Activated CD4-positive, alpha-beta T cell treated with anti-CD3 and anti-CD28 coated beads for 24 hours (primary cell): ENCODE data around the gene MAN1C1.

Source experiments
- DNase-seq, 2 donors: peaks; one replicate each; pipeline ENCODE4 v3.0.0-alpha.2; 2020; ENCODE audit warnings: low read depth in 2 of 2

Gene MAN1C1

DNA sequence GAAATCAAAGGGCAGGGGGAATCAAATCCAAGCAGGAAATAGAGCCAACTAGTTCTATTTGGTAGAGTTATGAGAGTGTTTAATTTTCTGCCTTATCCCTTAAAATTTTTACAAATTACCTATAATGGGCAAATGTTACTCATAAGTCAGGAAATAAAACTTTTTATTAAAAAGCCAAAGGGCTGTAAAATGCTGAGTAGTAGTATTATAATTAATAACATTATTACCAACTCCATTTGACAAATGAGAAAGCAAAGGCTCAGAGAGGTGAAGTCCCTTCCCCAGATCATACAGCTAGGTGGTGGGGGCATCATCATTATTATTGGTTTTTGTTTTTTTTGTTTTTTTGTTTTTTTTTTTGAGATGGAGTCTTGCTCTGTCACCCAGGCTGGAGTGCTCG, 186.8 kb downstream of the MAN1C1 start:
- no peak for DNase-seq

DNA sequence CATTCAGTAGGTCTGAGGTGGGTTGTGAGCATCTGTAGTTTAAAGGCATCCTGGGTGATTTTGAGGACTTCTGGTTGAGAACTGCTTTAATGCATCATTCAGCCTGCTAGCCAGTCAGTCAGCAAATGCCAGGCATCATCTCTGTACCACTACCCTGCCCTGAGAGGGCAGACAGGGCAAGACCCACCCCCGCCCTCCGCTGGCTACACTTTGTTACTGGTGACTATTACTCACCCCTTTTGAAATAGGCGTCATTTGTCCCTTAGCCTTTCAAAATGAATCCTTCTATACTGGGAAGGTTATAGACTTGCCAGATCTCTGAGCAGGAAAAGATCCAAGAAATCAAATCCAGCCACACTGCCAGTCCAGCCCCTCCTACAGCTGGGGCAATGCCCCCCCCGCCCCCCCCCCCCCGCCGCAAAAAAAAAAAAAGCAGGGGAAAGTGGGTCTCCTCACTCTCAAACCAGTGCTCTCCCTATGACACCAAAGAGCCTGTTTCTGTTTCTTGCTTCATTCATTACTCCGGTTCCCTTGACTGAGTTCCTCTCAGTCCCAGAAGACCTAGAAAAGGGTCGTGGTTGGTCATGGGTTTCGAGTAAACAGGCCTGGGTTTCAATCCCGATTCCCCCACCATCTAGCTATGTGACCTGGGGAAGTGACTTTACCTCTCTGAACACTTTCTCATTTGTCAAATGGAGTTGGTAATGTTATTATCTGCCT, 187.8 kb downstream of the MAN1C1 start:
- no peak for DNase-seq

DNA sequence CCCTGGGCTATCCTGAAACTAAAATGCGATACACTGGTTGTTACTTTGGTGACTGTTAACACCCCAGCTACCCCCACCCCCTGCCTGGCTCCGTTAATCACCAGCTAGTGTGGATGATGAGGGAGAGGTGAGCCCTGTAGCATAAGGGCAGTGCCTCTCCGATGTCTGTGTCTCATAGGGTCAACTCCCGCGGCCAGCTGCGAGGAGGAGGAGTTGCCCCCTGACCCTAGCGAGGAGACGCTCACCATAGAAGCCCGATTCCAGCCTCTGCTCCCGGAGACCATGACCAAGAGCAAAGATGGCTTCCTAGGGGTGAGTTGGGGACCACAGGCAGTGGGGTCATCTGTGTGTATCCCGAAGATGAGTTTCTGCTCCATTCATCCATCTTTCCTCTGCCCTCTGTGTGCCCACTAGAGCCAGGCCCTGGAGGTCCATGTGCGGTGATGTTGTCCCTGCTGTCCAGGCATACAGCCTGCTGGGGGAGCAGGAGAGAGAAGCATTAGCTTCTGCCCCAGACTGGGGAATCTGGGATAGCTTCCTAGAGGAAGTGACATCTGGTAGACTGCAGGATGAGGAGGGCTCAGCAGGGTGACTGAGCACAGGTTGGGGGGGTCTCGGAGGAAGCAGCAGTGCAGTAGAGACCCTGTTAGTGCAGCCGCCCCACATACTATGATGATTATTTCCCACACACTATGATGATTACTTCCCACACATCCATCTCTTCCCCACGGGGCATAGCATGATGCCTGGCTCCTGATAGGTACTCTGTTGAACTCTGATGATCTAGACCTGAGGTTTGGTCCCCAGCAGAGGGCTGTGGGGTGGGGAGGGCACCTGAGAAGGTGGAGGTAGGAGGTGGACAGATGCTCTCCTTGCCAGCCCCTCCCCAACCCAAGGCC, 188.6 kb downstream of the MAN1C1 start:
- DNase-seq, result no peak

DNA sequence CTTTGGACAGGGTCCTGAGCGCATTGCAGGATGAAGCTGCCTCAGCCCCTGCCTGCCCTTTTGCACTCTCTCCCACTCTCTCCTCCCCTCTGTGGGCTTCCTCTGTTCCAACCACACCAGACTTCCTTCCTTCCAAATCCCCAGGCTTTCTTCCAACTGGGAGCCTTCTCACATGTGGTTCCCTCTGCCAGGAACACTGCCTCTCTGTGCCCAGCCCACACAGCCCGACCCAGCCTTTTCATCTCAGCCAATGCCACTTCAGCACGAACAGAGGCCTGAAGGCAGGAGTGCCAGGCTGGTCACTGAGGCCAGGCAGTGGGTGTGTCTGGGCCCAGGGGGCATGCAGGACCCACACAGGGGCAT, 189.3 kb downstream of the MAN1C1 start:
- DNase-seq, result no peak

DNA sequence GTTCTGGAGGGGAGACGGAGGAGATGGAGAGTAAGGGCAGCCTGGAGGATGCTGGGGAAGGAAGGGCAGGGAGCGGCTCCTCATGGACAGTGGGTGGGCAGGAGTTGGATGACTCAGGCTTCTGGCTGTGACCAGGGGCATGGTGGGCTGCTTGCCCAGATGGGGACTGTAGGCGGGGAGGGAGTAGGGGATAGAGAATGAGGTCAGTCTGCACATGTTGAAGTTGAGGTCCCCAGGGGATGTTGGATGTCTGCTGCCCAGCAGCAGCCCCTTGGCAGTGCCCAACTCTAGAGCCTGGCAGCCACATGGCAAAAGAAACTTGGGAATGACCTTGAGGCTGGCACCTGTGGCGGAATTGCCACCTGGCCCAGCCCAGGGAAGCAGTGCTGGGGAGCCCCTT, 189.8 kb downstream of the MAN1C1 start:
- DNase-seq, result no peak

DNA sequence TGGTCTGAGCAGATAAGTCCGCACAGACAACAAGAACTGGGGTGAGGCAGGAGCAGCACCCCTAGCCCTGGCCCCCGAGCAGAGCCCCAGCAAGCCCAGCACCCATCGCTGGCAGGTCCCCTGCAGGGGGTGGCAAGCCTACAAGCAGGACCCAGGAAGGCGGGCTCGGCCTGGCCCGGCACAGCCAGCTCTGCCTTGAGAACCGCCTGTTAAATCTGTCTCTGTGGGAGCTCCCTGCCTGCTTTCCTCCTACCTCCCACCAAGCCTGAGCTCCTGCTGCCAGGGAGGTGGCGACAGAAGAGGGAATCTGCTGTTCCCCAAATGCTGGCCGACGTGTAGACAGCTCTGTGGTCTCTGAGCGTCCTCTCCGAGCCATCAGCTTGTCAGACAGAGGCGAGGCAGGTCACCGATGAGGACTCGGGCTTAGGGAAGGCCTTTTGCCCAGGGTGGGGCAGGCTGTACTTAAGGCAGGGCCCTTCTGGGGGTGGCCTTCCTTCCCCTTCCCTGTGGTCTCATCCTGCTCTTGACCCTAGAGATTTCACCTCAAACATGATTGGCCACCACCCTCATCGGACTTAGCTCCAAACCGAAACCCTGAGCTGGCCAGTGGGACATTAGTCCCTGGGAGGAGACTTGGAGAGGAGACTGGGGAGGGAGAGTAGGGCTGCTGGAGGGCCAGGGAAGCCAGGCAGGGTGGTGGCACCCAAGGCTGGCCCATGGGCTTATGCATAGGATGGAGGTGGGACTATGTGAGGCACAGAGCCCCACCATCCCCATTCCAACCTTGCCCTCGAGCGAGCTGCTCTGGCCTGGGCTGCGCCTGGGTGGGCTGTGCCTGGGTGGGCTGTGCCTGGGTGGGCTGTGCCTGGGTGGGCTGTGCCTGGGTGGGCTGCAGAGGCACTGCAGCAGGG, 191.1 kb downstream of the MAN1C1 start:
- DNase-seq, result no peak

DNA sequence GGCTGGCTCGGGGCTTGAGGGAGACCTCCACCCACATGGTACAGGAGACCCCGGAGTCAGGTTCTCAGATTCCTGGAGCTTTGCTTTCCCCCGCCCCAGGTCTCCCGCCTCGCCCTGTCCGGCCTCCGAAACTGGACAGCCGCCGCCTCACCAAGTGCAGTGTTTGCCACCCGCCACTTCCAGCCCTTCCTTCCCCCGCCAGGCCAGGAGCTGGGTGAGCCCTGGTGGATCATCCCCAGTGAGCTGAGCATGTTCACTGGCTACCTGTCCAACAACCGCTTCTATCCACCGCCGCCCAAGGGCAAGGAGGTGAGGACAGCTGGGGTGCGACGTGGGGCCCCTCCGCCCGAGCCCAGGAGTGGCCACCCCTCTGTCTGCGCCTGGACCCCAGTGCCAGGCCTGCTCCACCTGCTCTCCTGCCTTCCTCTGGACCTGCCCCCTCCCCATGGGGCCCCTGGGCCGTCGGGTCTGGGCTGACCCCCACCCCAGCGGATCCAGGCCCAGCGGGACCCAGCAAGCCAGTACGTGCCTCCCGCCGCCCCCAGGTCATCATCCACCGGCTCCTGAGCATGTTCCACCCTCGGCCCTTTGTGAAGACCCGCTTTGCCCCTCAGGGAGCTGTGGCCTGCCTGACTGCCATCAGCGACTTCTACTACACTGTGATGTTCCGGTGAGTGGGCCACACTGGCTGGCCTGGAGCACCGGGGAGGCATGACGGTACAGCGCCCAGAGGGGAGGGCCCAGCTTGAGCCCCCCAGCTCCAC, 192.1 kb downstream of the MAN1C1 start:
- DNase-seq, result no peak

DNA sequence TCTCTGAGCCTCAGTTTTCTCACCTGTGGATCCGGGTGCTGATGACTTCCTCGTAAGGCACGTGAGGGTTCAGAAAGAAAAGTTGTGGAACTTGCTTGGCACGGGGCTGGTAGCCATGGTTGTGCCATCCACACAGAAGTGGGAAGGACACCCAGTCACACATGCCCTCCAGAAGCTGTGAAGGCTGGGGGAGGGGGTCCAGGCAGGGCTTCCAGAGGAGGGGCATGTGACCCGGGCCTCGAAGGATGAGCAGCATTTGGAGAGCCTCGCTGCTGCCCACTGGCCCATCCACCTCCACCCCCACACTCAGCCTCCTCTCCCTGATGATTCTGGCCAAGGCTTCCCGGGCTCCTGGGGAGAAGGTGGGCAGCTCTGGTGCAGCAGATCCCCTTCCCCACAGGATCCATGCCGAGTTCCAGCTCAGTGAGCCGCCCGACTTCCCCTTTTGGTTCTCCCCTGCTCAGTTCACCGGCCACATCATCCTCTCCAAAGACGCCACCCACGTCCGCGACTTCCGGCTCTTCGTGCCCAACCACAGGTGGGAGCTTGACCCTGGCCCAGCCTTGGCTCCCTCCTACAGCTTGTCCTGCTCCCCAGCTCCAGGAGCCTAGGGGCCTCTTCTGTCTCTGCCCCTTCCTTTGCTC, 192.8 kb downstream of the MAN1C1 start:
- DNase-seq, result no peak

DNA sequence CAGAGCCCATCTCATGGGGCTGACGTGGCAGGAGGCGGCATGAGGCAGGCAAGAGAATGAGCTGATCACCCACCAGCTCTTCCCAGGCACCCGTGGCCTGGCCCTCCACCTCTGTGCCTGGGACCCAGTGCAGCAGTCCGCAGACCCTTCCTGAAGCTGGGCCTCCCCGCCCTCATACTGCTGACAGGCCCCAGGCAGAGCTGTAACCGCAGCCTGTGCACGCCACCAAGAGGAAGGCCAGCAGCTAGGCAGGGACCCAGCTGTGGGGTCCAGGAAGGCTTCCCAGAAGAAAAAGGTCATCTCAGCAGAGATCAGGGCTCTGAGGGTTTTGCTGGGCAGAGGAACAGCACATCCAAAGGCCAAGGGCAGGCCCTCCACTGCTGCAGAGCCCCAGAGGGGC, 193.3 kb downstream of the MAN1C1 start:
- no peak for DNase-seq

DNA sequence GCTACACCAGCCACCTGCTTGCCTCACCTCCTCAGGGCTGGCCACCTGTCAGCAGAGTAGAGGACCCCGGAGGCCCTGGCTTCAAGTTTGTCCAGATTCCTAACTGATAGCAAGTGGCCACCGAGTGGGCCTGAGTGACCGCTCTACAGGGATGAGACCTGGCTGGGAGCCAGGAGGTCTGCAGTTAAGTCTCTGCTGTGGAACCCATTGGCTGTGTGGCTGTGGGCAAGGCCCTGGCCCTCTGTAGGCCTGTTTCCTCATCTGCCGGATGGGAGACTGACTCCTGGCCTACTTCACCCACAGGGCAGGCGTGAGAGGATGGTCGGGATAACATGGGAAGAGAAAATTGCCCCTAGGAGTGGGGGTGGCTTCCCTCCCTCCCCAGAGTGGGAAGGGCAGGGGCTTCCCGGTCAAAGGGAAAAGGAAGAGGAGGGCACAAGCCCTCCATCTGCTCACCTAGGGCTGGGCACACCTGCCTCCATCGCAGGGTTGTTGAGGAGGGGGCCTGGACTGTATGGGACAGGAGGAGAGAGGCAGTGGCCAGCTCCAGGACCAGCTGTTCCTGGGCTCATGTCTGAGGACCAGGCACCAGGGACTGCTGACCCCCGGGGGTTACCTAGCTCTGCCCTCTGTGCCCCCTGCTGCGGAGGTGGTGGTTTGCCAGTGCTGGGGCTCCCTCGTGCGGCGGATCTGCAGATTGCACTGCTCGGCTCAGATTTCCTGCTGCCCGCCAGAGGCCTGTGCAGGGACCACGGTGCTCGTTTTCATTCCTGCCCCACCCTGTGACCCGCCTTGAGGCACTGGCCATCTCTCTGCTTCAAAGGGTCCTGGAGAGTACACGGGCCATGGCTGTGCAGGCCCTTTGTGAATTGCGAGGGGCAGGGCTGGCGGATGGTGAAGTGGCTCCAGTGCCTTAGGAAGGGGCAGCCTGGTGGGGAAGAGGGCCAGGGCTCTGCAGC, 194.0 kb downstream of the MAN1C1 start:
- peak; percentile 76 to 82 for DNase-seq

DNA sequence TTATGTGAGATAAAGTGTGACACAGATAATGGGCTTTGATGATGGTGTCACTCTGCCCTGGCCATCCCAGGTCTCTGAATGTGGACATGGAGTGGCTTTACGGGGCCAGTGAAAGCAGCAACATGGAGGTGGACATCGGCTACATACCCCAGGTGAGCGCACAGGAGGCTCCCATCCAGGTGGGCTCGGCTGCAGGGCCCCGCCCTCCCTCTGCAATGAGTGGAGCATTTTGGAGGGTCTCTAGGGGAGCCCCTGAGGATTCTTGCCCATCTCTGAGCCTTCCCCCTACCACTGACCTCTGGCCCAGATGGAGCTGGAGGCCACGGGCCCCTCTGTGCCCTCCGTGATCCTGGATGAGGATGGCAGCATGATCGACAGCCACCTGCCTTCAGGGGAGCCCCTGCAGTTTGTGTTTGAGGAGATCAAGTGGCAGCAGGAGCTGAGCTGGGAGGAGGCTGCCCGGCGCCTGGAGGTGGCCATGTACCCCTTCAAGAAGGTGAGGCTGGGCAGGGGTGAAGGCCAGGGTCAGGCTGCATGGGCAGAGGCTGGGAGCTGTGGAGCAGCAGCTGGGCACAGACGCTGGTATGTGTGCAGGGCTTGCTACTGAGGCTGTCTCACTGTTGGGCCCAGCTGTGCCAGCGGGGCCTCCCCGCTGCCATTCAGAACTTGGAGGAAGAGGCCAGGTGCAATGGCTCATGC, 194.9 kb downstream of the MAN1C1 start:
- DNase-seq, result no peak

DNA sequence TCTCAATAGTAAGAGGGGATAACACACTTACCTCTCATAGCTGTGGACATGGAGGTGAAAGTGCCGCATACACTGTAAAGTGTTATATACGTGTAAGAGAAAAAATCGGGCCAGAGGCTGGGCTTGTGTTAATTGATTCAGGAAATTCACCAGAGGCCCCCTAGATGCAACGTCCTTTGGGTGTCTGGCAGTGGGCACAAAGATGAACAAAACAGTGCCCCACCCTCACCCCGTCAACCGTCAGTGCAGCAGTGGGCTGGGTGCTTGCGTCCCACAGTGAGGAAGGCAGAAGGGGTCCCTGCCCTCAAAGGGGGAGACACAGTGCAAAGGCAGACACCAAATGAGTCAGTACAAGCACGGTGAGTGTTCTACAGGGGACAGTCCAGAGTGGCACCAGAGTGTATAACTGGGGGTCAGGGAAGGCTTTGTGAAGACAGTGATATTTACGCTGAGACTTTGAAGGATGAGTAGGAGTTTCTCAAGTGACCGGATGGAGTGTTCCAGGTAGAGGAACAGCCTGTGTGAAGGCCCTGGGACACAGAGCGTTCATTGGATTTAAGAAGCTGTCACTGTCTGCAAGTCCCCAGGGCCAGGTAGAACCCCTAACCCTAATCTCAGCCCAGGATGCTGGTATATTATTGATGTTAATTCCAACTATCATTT, 196.6 kb downstream of the MAN1C1 start:
- DNase-seq, result no peak

DNA sequence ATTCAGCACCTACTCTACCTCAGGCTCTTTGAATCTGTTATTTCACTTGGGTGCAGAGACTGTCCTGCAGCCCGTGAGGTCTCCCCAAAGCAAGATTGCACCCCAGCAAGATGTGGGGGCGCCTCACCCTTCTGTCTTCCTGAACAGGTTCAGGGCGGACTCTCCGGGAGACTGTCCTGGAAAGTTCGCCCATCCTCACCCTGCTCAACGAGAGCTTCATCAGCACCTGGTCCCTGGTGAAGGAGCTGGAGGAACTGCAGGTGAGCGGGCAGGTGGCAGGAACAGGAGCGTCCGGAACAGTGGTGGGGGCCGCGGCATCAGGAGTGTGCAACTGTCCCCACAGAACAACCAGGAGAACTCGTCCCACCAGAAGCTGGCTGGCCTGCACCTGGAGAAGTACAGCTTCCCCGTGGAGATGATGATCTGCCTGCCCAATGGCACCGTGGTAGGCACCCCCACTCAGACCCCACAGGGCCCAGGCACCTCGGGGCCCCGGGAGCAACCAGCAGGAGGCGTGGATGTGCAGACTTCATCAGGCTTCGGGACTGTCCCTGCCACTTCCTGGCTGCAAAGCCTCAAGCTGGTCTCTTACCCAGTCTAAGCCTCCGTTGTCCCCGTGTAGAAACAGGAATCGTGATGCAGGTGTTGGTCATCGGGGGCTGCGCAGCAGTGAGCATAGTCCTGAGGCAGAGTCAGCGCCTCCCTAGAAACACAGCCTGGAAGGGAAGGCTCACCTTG, 197.3 kb downstream of the MAN1C1 start:
- DNase-seq, result no peak

DNA sequence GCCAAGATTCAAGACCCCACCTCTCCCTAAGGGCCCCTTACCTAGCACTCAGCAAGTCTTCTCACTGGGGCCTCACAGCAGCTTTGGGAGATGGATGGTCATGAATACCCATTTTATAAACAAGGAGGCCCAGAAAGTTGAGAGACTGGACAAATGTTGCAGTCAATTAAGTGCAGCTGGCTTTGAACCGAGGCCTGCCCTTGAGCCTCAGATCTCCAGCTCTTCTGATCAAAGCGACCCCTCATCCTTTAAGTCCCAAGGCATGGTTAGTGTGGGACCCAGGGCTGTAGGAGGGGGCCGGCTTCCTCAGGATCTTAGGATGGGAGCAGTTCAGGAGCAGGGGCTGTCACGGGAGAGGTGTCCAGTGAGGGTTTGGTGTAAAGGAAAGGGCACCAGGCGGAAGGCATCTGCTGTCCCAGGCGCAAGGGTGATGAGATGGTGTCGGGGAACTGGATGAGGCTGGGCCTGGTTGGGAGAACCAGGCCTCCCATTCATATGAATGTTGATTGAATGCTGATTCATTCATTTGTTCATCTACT, 198.0 kb downstream of the MAN1C1 start:
- DNase-seq, result no peak

DNA sequence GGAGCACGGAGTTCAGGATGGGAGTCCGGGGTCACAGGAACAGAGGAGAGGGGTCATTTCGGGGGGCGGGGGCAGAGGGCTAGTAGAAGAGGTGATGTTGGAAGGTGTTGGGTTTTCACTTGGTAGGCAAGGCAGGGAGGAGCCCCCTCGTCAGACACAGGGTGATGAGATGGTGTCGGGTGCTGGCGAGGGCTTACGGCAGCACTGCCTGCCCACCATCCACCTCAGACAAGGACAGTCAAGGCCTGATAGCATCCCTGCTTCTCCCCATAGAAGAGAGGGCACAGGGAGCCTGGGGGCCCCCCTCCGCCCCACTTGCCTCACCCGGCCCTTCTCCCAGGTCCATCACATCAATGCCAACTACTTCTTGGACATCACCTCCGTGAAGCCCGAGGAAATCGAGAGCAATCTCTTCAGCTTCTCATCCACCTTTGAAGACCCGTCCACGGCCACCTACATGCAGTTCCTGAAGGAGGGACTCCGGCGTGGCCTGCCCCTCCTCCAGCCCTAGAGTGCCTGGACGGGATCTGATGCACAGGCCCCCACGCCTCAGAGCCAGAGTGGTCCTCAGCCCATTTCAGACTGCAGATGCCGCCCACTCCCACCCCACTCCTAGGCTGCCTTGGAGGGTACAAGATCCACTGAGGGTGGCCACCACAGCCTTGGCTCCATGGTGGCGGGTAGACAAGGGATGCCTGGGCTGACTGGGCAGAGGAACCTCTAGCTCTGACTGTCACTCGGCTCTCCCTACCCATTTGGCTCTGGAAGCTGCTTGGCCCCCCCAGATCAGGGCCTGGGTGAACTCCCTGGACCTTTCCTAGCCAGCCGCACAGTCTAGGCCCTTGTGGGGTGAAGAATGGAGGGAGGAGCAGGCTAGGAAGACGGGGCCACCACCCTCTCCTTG, 198.9 kb downstream of the MAN1C1 start:
- DNase-seq, result no peak

DNA sequence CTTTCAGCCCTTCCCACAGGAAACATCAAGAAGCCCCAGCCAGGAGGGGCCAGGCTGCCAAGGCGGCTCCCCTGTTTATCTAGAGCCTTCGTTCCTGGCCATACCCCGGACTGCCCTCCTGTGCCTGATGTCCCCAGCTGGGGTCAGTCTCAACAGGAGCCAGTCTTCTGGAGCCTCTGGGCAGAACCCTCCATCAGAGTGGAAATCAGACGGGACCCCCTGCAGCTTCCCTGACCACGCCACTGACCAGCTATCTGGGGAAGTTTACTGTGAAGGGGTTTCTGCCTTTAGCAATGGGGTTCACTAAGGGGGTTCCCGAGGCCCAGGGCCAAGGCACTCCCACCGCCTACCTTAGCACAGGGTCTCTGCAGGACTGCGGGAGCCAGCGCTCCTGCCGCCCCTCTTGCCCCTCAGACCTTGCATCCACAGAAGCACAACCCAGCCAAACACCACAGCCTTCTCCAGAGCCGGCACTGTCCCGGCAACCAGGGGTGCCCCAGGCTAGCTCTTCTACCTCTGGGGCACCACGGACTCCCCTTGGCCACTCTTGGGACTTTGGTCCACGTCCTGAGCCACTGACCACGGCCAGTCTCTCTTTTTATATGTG, 199.6 kb downstream of the MAN1C1 start:
- DNase-seq, result no peak
